HG03066 (cell line): ENCODE results near the gene USP12.
A peak's percentile ranks its signal among the peaks of the same experiment; 100 is the strongest.
"Not testable (repeated sequence)": the region's sequence is repeated elsewhere in the genome, so short reads cannot be mapped to it uniquely, and the experiment has no call there.

ENCODE experiments used
- ATAC-seq: cut with Tn5 transposase; IDR thresholded peaks from one replicate; pipeline ENCODE4 v1.9.1; 2021; ENCODE audit warnings: low read depth; ENCODE audit not compliant: unreplicated experiment

The USP12 gene

DNA sequence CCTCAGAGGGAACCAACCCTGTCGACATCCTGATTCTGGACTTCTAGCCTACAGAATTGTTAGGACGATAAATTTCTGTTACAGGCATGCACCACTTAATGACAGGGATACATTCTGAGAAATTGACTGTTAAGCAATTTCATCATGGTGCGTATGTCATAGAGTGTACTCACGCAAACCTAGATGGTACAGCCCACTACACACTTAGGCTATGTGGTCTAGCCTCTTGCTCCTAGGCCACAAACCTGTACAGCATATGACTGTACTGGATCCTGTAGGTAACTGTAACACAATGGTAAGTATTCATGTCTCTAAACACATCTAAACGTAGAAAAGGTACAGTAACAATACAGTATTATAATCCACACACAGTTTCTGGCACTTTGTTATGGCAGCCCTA lies 13.3 kb downstream of the USP12 start:
- no peak for ATAC-seq

DNA sequence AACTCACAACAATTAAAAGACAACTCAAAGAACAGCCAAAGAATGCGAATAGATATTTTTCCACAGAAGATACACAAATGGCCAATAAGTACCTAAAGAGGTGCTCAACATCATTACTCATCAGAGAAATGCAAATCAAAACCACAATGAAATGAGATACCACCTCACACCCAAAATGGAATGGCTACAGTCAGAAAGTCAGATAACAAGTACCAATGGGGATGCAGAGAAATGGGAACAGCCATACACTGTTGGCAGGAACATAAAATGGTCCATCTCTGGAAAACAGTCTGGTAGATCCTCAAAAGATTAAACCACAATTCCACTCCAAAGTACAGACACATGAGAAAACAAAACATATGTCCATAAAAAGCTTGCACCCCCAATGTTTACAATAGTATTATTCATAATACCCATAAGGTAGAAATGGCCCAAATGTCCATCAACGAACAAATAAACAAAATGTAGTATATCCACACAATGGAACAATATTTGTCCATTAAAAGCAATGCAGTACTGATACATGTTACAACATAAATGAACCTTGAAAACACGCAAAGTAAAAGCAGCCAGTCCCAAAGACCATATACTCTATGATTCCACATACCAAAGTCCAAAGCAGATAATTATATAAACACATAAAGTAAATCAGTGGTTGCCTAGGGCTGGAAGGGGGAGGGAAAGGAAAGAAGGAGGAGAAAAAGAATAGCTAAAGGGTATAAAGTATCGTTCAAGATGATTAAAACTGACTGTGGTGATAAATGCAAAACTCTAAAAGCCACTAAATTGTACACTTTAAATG lies 19.6 kb downstream of the USP12 start:
- ATAC-seq = no peak

DNA sequence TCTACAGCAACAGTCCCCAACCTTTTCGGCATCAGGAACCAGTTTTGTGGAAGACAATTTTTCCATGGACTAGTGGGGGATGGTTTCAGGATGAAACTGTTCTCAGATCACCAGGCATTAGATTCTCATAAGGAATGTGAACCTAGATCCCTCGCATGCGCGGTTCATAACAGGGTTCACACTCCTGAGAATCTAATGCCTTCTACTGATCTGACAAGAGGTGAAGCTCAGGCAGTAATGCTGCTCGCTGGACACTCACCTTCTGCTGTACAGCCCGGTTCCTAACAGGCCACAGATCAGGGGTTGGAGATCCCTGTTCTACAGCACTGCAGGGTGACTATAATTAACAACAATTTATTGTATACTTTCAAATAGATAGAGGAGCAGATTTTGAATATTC lies 21.9 kb downstream of the USP12 start:
- ATAC-seq = no peak

- no peak for ATAC-seq
Measured at GRCh38 chr13:27148900-27149299, 22.7 kb downstream of the USP12 start.

DNA sequence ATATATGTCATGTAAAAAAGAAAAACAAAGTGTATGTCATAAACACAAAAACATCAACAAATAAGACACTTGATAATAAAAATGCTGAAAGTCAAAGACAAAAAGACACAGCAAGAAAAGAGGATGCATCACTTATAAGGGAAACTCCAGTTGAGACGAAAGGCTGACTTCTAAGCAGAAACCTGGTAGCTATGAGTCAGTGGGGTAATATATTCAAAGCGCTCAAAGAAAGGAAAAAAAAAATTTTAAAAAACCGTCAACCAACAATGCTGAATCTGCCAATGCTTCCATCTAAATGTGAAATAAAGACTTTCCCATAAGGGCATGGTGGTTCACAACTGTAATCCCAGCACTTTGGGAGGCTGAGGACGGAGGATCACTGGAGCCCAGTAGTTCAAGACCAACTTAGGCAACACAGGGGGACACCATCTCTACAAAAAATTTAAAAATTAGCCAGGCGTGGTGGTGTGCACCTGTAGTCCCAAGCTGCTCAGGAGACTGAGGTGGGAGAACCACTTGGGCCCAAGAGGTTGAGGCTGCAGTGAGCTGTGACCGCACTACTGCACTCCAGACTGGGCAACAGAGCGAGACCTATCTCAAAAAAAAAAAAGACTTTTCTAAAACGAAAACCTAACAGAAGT lies 24.0 kb downstream of the USP12 start:
- ATAC-seq = peak; percentile 64

GRCh38 chr13:27141746-27142145 lies 29.9 kb downstream of the USP12 start:
- no peak for ATAC-seq

DNA sequence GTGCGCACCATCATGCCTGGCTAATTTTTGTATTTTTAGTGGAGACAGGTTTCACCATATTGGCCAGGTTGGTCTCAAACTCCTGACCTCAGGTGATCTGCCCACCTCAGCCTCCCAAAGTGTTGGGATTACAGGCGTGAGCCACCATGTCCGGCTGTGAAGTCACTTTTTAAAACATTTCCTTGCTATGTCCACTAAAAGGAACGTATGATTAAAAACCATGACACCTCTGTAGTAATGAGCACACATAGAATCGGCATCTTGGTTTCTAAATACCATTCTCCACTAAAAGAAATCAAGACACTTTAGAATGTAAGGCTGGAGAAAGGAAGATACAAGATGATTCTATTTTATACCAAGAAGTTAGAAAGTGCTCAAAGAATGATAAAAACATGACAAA lies 30.5 kb downstream of the USP12 start:
- not testable (repeated sequence) for ATAC-seq

- ATAC-seq = no peak
Measured at GRCh38 chr13:27140060-27140459, 31.6 kb downstream of the USP12 start.

DNA sequence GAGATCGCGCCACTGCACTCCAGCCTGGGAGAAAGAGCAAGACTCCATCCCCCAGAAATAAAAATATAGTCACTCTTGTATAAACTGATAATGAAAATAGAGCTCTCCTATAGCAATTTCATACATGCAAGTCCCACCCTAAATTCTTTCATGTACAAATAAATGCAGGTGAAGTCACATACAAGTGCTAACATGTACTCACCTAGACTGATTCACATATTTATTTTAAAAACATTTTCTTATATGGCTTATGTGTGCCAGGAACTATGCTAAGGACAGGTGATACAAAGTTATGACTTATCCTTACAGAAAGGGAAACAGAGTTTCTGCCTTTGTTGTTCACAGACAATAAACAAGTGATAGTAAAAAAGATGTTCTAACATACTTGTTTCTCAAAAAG lies 32.0 kb downstream of the USP12 start:
- no peak for ATAC-seq

- no peak for ATAC-seq
Measured at GRCh38 chr13:27138457-27139093, 33.0 kb downstream of the USP12 start.

DNA sequence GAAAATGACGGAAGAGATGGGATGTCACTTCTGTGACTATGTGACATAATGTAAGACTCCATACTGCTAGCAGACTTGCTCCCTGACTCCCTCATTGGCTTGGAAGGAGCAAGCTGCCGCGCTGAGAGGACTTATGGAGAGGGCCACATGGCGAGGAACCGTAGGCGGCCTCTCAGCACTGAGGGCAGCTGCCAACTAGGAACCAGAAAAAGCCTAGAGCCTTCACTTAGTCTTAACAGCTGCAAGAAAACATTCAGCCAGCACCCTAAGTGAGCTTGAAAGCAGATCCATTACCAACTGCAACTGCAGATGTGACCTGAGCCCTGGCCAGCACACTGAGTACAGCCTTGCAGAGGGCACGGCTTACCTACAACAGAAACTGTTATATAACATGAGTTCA lies 33.9 kb downstream of the USP12 start:
- no peak for ATAC-seq

GRCh38 chr13:27135023-27135422 lies 36.6 kb downstream of the USP12 start:
- ATAC-seq = no peak

GRCh38 chr13:27133889-27134288 lies 37.7 kb downstream of the USP12 start:
- ATAC-seq = no peak

- peak; percentile 38 for ATAC-seq
Measured at GRCh38 chr13:27132538-27132937, 39.1 kb downstream of the USP12 start.

DNA sequence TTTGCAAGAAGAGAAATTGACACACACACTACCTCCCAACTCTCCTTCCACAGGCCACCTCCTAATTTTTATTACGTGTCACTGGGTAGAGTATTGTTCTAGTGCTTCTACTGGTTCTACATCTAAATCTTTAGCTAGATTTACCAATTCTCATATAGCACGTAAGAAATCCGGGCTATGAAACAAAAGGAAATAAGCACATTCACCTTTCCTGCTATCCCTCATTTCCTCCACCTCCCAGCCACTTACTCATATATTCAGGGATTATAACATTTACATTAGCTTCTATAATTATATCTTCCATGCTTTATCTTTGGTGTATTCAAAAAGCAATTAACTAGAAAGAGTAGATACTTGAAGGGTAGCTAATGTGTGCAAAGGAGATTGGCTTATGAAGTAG lies 39.7 kb downstream of the USP12 start:
- no peak for ATAC-seq

GRCh38 chr13:27130979-27131623 lies 40.5 kb downstream of the USP12 start:
- ATAC-seq = peak; percentile 92

DNA sequence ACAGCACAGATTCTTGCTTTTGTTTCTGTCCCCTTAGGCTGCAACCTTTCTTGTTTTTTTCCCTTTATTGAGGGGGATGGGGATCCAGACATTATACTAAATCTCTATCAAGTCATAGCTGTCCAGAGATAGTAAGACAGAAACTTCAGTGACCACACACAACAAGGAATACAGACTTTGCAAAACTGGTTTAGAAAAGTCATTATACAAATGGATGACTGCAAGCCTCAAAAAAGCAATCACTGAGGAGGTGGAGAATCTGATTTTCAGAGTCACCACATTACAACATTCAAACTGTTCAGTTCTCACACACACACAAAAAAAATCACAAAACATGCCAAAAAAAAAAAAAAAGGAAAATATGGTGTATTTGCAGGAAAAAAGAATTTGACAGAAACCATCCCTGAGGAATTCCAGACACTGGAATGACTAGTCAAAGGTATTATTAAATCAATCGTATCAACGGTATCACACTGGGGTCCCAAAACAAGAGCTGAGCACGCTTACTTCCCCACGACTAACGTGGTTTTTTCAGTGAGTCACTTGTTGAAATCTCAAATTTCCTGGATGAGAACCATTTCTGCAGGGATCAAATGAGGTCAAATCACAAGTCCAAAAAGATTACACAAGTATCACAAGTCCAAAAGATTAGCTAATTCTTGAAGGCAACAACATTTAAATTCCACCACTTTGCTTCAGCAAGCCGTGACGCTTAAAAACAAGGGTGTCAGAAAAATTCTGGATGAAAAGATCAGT lies 41.2 kb downstream of the USP12 start:
- ATAC-seq = no peak

DNA sequence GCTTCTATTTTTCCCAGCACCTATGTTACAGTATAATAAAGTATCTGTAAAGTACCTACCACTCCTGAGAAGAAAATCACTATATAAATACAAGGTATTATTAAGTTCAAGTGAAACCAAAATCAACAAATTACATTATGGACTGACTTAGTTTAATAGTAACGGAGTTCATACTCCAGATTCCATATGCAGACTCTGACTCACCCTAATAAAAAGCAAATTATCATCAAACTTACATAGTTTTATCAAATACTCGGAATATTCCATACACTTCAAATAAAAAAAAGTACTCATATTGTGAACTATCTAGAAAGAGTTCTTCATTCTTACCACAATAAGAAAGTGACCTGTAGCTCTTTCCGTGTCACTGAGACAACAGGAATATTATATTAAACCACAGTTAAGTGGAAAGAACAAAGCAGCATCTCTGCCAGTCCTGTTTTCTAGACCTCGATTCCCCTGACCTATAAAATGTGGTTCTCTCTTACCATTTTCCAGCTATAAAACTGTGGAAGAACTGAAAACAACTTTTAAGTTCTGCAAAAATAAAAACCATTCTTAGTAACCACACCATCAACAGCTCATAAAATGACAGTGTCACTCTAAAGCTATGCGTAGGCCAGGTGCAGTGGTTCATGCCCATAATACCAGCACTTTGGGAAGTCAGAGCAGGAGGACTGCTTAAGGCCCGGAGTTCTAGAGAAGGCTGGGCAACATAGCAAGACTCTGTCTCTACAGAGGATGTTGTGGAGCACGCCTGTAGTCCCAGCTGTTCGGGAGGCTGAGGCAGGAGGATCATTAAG lies 42.6 kb downstream of the USP12 start:
- ATAC-seq = no peak

- ATAC-seq = no peak
Measured at GRCh38 chr13:27126859-27127258, 44.8 kb downstream of the USP12 start.
